Caco-2 (cell line): ENCODE measurements around the gene MYH14. TPM values are rescaled to one million over a fixed set of nuclear protein-coding genes. Genes with fewer than 3 reads are reported as not detected.

Source experiments
- BruUV-seq: library from RNA; stranded (reverse); fragments of 400-500 nt; replicated peaks from 2 replicates; lab custom pipeline; 2021; lab: Mats Ljungman, UMichigan
- CTCF ChIA-PET: fragments of 300-600 bp; sonication (Branson Sonifier 250); formaldehyde crosslinking; loops from one replicate; lab custom pipeline; 2022; ENCODE audit warnings: antibody characterized with exemption; lab: Charles Lee
- POLR2A ChIA-PET: fragments of 300-600 bp; sonication (Branson Sonifier 250); formaldehyde crosslinking; loops from one replicate; lab custom pipeline; 2022; ENCODE audit warnings: antibody characterized with exemption; lab: Charles Lee
- DNase-seq, 2 experiments: peaks; one replicate each; pipeline versions ENCODE4 v3.0.0 to v3.0.0-alpha.2; 2020 to 2022
- H3K27me3 ChIP-seq: replicated peaks from 2 replicates; pipeline ENCODE4 v1.6.0; 2011; ENCODE audit warnings: low read length; ENCODE audit not compliant: control insufficient read depth, insufficient read depth
- H3K36me3 ChIP-seq: 2 replicates; pipeline ENCODE4 v1.5.1; 2011; ENCODE audit warnings: low read length; ENCODE audit not compliant: control insufficient read depth, insufficient read depth
- H3K4me1 ChIP-seq: fragments of 250-450 bp; sonication (Bioruptor Pico); 2 replicates; pipeline ENCODE4 v1.5.1; 2020; ENCODE audit warnings: mild to moderate bottlenecking
- H3K4me3 ChIP-seq: 2 replicates; pipeline ENCODE4 v1.5.1; 2011; ENCODE audit warnings: low read depth, mild to moderate bottlenecking, control low read depth, low read length
- H3K9me3 ChIP-seq: fragments of 250-450 bp; sonication (Bioruptor Pico); 2 replicates; pipeline ENCODE4 v1.5.1; 2020; ENCODE audit warnings: mild to moderate bottlenecking, moderate library complexity
- H3K27ac Mint-ChIP-seq: one replicate; pipeline ENCODE4 v1.8.0; 2022; ENCODE audit warnings: mixed read lengths; ENCODE audit not compliant: unreplicated experiment
- H3K27me3 Mint-ChIP-seq: one replicate; pipeline ENCODE4 v1.8.0; 2022; ENCODE audit warnings: mixed read lengths; ENCODE audit not compliant: insufficient read depth, unreplicated experiment
- H3K36me3 Mint-ChIP-seq: one replicate; pipeline ENCODE4 v1.8.0; 2022; ENCODE audit warnings: mild to moderate bottlenecking, mixed read lengths; ENCODE audit not compliant: insufficient read depth, unreplicated experiment
- H3K4me1 Mint-ChIP-seq: one replicate; pipeline ENCODE4 v1.8.0; 2022; ENCODE audit warnings: low read depth, mixed read lengths; ENCODE audit not compliant: unreplicated experiment
- H3K4me3 Mint-ChIP-seq: one replicate; pipeline ENCODE4 v1.8.0; 2022; ENCODE audit warnings: mild to moderate bottlenecking, moderate library complexity, mixed read lengths; ENCODE audit not compliant: unreplicated experiment
- H3K9me3 Mint-ChIP-seq: one replicate; pipeline ENCODE4 v1.8.0; 2022; ENCODE audit warnings: mixed read lengths; ENCODE audit not compliant: unreplicated experiment
- CTCF ChIP-seq, 2 experiments: fragments of 200-600 bp in 1 of 2; IDR thresholded peaks; 1 replicate in 1 of 2; 2 replicates in 1 of 2; pipeline versions ENCODE4 v1.5.1 to v1.8.0; 2011 to 2022; ENCODE audit warnings: antibody characterized with exemption in 1 of 2, control low read depth in 1 of 2, inconsistent platforms in 1 of 2, low read depth in 1 of 2, low read length in 1 of 2, mild to moderate bottlenecking in 1 of 2, moderate library complexity in 1 of 2; ENCODE audit not compliant: insufficient read depth in 1 of 2, severe bottlenecking in 1 of 2, unreplicated experiment in 1 of 2
- intact Hi-C: fragments of 100-400 bp; cut with micrococcal nuclease; formaldehyde crosslinking; loops from one replicate; pipeline ENCODE4 v1.10.0; 2022; ENCODE audit not compliant: unreplicated experiment
- total RNA-seq: library from RNA; stranded (reverse); gene quantifications from 2 replicates; pipeline ENCODE4 v1.2.3, GENCODE V29; 2022

Gene MYH14
- total RNA-seq, 1 experiment from 2014 or later: 89.8 TPM

GRCh38 chr19:50311723-50312635, 108.6 kb downstream of the MYH14 start:
- Histone ChIP-seq H3K27me3 (no peaks in the 10 kb centered on the region; the same call in 1 of the 2 replicates), H3K9me3 (no peaks in the 10 kb centered on the region), H3K4me1 (peaks cover 11% of the 10 kb centered on the region; the same call in 1 of the 2 replicates), H3K4me3 (peak overlapping the region; percentile 58), H3K36me3 (no peaks in the 10 kb centered on the region)
- ChIA-PET CTCF (interaction anchor here (0.6 to 1.1 kb wide), 3 partner anchors 14 to 133 kb away, joined by 3 to 7 read pairs (median 6); partner anchors contain the start of gene KCNC3), POLR2A (interaction anchor here (0.7 to 0.8 kb wide), 2 partner anchors 21 to 109 kb away, joined by 5 read pairs; partner anchors contain the start of gene MYH14)
- Mint-ChIP-seq H3K27me3 (peaks cover 6% of the 10 kb centered on the region), H3K4me1 (peaks cover 17% of the 10 kb centered on the region), H3K9me3 (no peaks in the 10 kb centered on the region), H3K36me3 (peaks cover 19% of the 10 kb centered on the region), H3K27ac (peak overlapping the region; percentile 51), H3K4me3 (peak overlapping the region; percentile 75)
- no TSS peak for BruUV-seq
- DNase-seq: peak; percentile 85 to 86
- TF ChIP-seq CTCF (IDR thresholded peaks at IDR 0.05; ENCODE audit: insufficient read depth in 1 of 2, low read depth in 1 of 2, low read length in 1 of 2, severe bottlenecking in 1 of 2, unreplicated experiment in 1 of 2): peak in 1 of 2 experiments; percentile 38
- intact Hi-C loops: loop anchor here (5.0 to 10.0 kb wide), 2 partner anchors 145 to 437 kb away; partner anchors contain the start of genes AKT1S1 and TBC1D17

DNA sequence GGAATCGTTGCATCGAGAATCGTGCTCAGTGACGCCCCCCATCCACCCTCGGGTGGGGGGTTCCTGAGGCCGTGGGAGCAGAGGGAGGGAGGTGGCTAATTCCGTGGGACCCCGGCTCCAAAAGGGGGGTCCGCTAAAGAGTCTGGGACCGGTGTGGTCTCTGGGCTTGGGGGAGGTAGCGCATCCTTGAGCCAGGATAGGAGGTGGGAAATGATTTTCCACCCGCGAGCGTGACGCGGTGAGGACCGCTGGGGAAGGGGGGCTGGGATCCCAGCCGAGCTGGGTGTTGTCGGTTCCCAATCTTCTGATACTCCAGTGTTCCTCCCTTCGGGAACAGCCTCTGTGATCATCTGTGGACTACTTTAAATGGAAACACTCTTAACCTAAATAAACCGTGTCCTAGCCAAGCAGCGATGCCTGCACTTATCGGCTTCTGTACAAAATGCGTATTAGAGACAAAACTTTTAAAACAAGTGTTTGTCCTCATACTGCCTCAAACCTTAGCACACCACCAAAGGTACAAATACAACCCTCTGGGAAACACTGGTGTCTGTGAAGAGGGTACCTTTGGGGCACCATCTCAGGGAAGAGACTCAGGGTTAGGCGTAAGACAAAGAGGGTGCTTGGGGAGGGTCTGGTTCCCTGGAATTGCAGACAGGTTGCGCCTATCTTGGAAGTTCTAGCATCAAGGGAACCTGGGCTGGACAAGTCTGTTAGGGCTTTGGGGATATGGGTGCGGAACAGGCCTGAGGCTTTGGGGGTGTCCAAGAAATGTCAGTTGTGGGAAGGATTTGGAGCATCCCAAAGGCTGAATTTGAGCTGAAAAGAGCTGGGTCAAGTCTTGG, 109.8 kb downstream of the MYH14 start:
- no peak for TF ChIP-seq CTCF (IDR thresholded peaks at IDR 0.05; ENCODE audit: insufficient read depth in 1 of 2, low read depth in 1 of 2, low read length in 1 of 2, severe bottlenecking in 1 of 2, unreplicated experiment in 1 of 2)
- Mint-ChIP-seq H3K27ac (no peak overlapping the region), H3K36me3 (peaks cover 26% of the 10 kb centered on the region), H3K9me3 (no peaks in the 10 kb centered on the region), H3K4me3 (peak overlapping the region; percentile 75), H3K4me1 (peaks cover 17% of the 10 kb centered on the region), H3K27me3 (peaks cover 6% of the 10 kb centered on the region)
- DNase-seq: no peak
- BruUV-seq: TSS peak; percentile 28
- no peaks in the 10 kb centered on the region; the same call in 1 of the 2 replicates for H3K27me3 ChIP-seq
- CTCF ChIA-PET: interaction anchor here (0.6 to 1.8 kb wide), 5 partner anchors 12 to 165 kb away, joined by 3 to 16 read pairs (median 6); partner anchors contain the start of gene KCNC3
- H3K9me3 ChIP-seq: no peaks in the 10 kb centered on the region
- intact Hi-C loops: loop anchor here (5.0 to 10.0 kb wide), 2 partner anchors 146 to 438 kb away; partner anchors contain the start of genes AKT1S1 and TBC1D17
- peak overlapping the region; percentile 58 for H3K4me3 ChIP-seq
- H3K4me1 ChIP-seq: peaks cover 11% of the 10 kb centered on the region; the same call in 1 of the 2 replicates
- POLR2A ChIA-PET: interaction anchor here (0.6 to 1.0 kb wide), 3 partner anchors 16 to 108 kb away, joined by 5 to 13 read pairs (median 5); partner anchors contain the start of gene KCNC3
- H3K36me3 ChIP-seq: no peaks in the 10 kb centered on the region
